HG02678 (cell line): ENCODE results near the gene RFPL4AL1.

Experiments
- ATAC-seq: cut with Tn5 transposase; IDR thresholded peaks from one replicate; pipeline ENCODE4 v1.9.1; 2021; ENCODE audit warnings: mild to moderate bottlenecking, moderate library complexity; ENCODE audit not compliant: unreplicated experiment

The RFPL4AL1 gene

DNA sequence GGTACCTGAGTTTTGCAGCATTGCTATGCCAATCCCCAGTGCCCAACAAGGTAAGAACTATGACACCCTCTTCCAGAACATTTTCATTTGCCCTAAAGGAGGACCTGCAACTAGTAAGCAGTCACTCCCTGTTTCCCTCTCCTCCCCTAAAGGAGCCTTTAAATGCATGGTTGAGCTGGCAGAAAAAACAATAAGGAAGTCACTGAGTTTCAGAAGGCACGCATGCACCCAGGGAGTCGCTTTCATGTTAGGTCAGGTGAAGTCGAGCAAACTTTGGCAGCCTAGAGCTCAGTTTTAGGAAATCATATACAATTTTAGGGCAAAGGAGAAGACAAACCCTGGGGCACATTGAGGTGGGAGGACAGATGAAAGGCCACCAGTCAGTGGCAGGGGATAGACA lies 51.1 kb downstream of the RFPL4AL1 start:
- no peak for ATAC-seq
